OCI-LY1 (cell line): ENCODE data around the gene ANKRD11.

Source experiments
- CTCF ChIP-seq: fragments of 200-600 bp; sonication (generic), shearing (Covaris generic); IDR thresholded peaks from 2 replicates; pipeline ENCODE4 v1.5.1; 2017; ENCODE audit warnings: mild to moderate bottlenecking, antibody characterized with exemption, low read length, moderate library complexity, mixed read lengths
- EZH2 ChIP-seq: fragments of 200-600 bp; sonication (generic), shearing (Covaris generic); IDR thresholded peaks from 2 replicates; pipeline ENCODE4 v1.8.0; 2017; ENCODE audit warnings: borderline replicate concordance, mixed run types, mild to moderate bottlenecking, antibody characterized with exemption, low read length, moderate library complexity, mixed read lengths

- TF ChIP-seq CTCF (no peak), EZH2 (no peak)
Measured at GRCh38 chr16:89495121-89495520, 4.8 kb upstream of the ANKRD11 start.
